ENCODE measurements around the gene OPTN. TPM values are rescaled to one million over a fixed set of nuclear protein-coding genes. Genes with fewer than 3 reads are reported as not detected.

OPTN gene
- total RNA-seq, 4 donors from 2014 or later = 295 to 592 (median 527) TPM

- in situ Hi-C loops (cut with MboI; ENCODE audit: low sequenced_read_pairs in 4 of 4) = no loop called here
- no peak for DNase-seq
- H3K36me3 ChIP-seq = peaks cover 3 to 69% of the 10 kb centered on the region in 2 donors
These were observed 21.0 kb downstream of the OPTN start for GRCh38 chr10:13120786-13121499.

GRCh38 chr10:13121500-13121854 lies 21.5 kb downstream of the OPTN start:
- in situ Hi-C loops (cut with MboI; ENCODE audit: low sequenced_read_pairs in 4 of 4) (no loop called here), intact Hi-C loops (cut with DNase I; ENCODE audit: low total_unique reads) (no loop called here)
- peaks cover 45 to 51% of the 10 kb centered on the region in 2 donors for H3K4me1 ChIP-seq
- DNase-seq = no peak
- H3K9me3 ChIP-seq = no peaks in the 10 kb centered on the region
- no peak for ATAC-seq
- TF ChIP-seq, protein P1, sequence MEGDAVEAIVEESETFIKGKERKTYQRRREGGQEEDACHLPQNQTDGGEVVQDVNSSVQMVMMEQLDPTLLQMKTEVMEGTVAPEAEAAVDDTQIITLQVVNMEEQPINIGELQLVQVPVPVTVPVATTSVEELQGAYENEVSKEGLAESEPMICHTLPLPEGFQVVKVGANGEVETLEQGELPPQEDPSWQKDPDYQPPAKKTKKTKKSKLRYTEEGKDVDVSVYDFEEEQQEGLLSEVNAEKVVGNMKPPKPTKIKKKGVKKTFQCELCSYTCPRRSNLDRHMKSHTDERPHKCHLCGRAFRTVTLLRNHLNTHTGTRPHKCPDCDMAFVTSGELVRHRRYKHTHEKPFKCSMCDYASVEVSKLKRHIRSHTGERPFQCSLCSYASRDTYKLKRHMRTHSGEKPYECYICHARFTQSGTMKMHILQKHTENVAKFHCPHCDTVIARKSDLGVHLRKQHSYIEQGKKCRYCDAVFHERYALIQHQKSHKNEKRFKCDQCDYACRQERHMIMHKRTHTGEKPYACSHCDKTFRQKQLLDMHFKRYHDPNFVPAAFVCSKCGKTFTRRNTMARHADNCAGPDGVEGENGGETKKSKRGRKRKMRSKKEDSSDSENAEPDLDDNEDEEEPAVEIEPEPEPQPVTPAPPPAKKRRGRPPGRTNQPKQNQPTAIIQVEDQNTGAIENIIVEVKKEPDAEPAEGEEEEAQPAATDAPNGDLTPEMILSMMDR (IDR thresholded peaks at IDR 0.05 in 4 of 5, conservative IDR thresholded peaks at IDR 0.05 in 1 of 5) = no peak
- no peak for TF ChIP-seq POLR2A (IDR thresholded peaks at IDR 0.05)
- H3K27ac ChIP-seq = peak overlapping the region; percentile 86 to 97 (median 92)
- peaks cover 3 to 66% of the 10 kb centered on the region in 2 donors for H3K36me3 ChIP-seq
- H3K4me3 ChIP-seq = peak overlapping the region in 2 of 4 donors; percentile 9 to 30
- H3K27me3 ChIP-seq = no peaks in the 10 kb centered on the region

More at GRCh38 chr10:13120786-13121499, 21.0 kb downstream of the OPTN start:
- H3K27ac ChIP-seq = peak overlapping the region; percentile 86 to 97 (median 92)
- H3K9me3 ChIP-seq = no peaks in the 10 kb centered on the region
- ATAC-seq = peak in 1 of 2 donors; percentile 16
- peak overlapping the region in 1 of 4 donors; percentile 30 for H3K4me3 ChIP-seq
- no peaks in the 10 kb centered on the region for H3K27me3 ChIP-seq
- intact Hi-C loops (cut with DNase I; ENCODE audit: low total_unique reads) = no loop called here
- TF ChIP-seq, protein P1 (IDR thresholded peaks at IDR 0.05 in 4 of 5, conservative IDR thresholded peaks at IDR 0.05 in 1 of 5) = no peak
- TF ChIP-seq POLR2A (IDR thresholded peaks at IDR 0.05) = peak in 1 of 2 donors; percentile 51
- peaks cover 50 to 56% of the 10 kb centered on the region in 2 donors for H3K4me1 ChIP-seq

- no peak overlapping the region for H3K27ac ChIP-seq
- H3K36me3 ChIP-seq = peaks cover 31 to 99% of the 10 kb centered on the region in 2 donors
- intact Hi-C loops (cut with DNase I; ENCODE audit: low total_unique reads) = no loop called here
- DNase-seq = no peak
- in situ Hi-C loops (cut with MboI; ENCODE audit: low sequenced_read_pairs in 4 of 4) = no loop called here
- no peaks in the 10 kb centered on the region for H3K9me3 ChIP-seq
- no peak overlapping the region for H3K4me3 ChIP-seq
- H3K27me3 ChIP-seq = no peaks in the 10 kb centered on the region
- no peaks in the 10 kb centered on the region for H3K4me1 ChIP-seq
- TF ChIP-seq POLR2A (IDR thresholded peaks at IDR 0.05) = no peak
- TF ChIP-seq, protein P1 (IDR thresholded peaks at IDR 0.05 in 4 of 5, conservative IDR thresholded peaks at IDR 0.05 in 1 of 5) = no peak
- no peak for ATAC-seq
These were observed 36.7 kb downstream of the OPTN start for GRCh38 chr10:13136651-13137050.

GRCh38 chr10:13139150-13139549 lies 39.2 kb downstream of the OPTN start:
- ATAC-seq (no peak), DNase-seq (no peak)
- no peak overlapping the region for H3K27ac ChIP-seq
- in situ Hi-C loops (cut with MboI; ENCODE audit: low sequenced_read_pairs in 4 of 4) = no loop called here
- no peaks in the 10 kb centered on the region for H3K9me3 ChIP-seq
- H3K36me3 ChIP-seq = peaks cover 13 to 96% of the 10 kb centered on the region in 2 donors
- intact Hi-C loops (cut with DNase I; ENCODE audit: low total_unique reads) = no loop called here
- H3K4me1 ChIP-seq = no peaks in the 10 kb centered on the region
- H3K4me3 ChIP-seq = no peak overlapping the region
- no peaks in the 10 kb centered on the region for H3K27me3 ChIP-seq
- TF ChIP-seq, protein P1 (IDR thresholded peaks at IDR 0.05 in 4 of 5, conservative IDR thresholded peaks at IDR 0.05 in 1 of 5) = no peak
- TF ChIP-seq POLR2A (IDR thresholded peaks at IDR 0.05) = no peak

Data from gastrocnemius medialis (tissue), 4 donors.